ENCODE results near the gene LCE3C.

DNA sequence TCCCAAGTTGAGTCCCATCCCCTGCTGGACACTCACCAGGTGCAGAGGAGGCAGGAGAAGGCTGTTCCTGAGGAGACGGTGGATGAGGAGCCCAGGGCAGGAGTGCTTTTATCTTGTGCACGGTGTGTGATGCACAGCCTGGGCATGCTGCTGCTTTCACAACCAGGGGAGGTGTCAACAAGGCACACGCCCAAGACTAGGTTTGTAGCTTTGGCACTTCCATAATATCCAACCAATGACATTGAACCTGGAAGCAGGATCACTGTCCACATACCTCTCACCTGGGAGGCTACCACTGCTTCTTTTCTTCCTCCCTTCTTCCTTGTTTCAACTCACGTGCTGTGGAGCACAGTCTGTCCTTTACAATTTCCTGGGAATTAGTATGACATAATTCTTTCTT lies 19.6 kb upstream of the LCE3C start, which contains the start of gene LCE3D:
- TF ChIP-seq, protein P1, sequence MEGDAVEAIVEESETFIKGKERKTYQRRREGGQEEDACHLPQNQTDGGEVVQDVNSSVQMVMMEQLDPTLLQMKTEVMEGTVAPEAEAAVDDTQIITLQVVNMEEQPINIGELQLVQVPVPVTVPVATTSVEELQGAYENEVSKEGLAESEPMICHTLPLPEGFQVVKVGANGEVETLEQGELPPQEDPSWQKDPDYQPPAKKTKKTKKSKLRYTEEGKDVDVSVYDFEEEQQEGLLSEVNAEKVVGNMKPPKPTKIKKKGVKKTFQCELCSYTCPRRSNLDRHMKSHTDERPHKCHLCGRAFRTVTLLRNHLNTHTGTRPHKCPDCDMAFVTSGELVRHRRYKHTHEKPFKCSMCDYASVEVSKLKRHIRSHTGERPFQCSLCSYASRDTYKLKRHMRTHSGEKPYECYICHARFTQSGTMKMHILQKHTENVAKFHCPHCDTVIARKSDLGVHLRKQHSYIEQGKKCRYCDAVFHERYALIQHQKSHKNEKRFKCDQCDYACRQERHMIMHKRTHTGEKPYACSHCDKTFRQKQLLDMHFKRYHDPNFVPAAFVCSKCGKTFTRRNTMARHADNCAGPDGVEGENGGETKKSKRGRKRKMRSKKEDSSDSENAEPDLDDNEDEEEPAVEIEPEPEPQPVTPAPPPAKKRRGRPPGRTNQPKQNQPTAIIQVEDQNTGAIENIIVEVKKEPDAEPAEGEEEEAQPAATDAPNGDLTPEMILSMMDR (IDR thresholded peaks at IDR 0.05): no peak
- no peak for TF ChIP-seq POLR2A (IDR thresholded peaks at IDR 0.05)

Measured in testis (tissue), 2 donors.